GM18873 (cell line): ENCODE results near the gene EVL.

ENCODE experiments used
- ATAC-seq: cut with Tn5 transposase; IDR thresholded peaks from one replicate; pipeline ENCODE4 v1.9.1; 2021; ENCODE audit warnings: mild to moderate bottlenecking, moderate library complexity, moderate number of reproducible peaks; ENCODE audit not compliant: unreplicated experiment, low FRiP score

The EVL gene

GRCh38 chr14:100105357-100106169 lies 40.3 kb downstream of the EVL start:
- ATAC-seq: no peak

GRCh38 chr14:100106250-100107112 lies 41.3 kb downstream of the EVL start:
- ATAC-seq: no peak

GRCh38 chr14:100107236-100107635 lies 42.0 kb downstream of the EVL start:
- ATAC-seq: no peak

- peak; percentile 55 for ATAC-seq
Observed at GRCh38 chr14:100108042-100108825, 43.0 kb downstream of the EVL start.

- ATAC-seq: no peak
Observed at GRCh38 chr14:100108840-100109593, 43.8 kb downstream of the EVL start.

GRCh38 chr14:100109594-100109955 lies 44.4 kb downstream of the EVL start:
- no peak for ATAC-seq

GRCh38 chr14:100110816-100111215 lies 45.6 kb downstream of the EVL start:
- no peak for ATAC-seq

- no peak for ATAC-seq
Observed at GRCh38 chr14:100111931-100112704, 46.9 kb downstream of the EVL start.

GRCh38 chr14:100114109-100114765 lies 49.0 kb downstream of the EVL start:
- ATAC-seq: no peak

GRCh38 chr14:100115236-100115635 lies 50.0 kb downstream of the EVL start:
- ATAC-seq: no peak

GRCh38 chr14:100115726-100116125 lies 50.5 kb downstream of the EVL start:
- ATAC-seq: no peak

- no peak for ATAC-seq
Observed at GRCh38 chr14:100116134-100116533, 50.9 kb downstream of the EVL start.

GRCh38 chr14:100117026-100117425 lies 51.8 kb downstream of the EVL start:
- ATAC-seq: no peak

- no peak for ATAC-seq
Observed at GRCh38 chr14:100117633-100118395, 52.6 kb downstream of the EVL start.

- ATAC-seq: no peak
Observed at GRCh38 chr14:100118396-100119011, 53.3 kb downstream of the EVL start.

- ATAC-seq: no peak
Observed at GRCh38 chr14:100119251-100119650, 54.0 kb downstream of the EVL start.

- ATAC-seq: no peak
Observed at GRCh38 chr14:100120522-100121269, 55.5 kb downstream of the EVL start.
